K562 (cell line): ENCODE measurements around the gene LMF2. TPM values are rescaled to one million over a fixed set of nuclear protein-coding genes. Genes with fewer than 3 reads are reported as not detected.

ENCODE experiments used
- ATAC-seq: fragments of 200-7000 bp; cut with Tn5 transposase; 3 replicates; pipeline ENCODE4 v1.9.1; 2020; ENCODE audit warnings: moderate library complexity
- BruUV-seq: library from RNA; stranded (reverse); fragments of 400-500 nt; replicated peaks from 2 replicates; lab custom pipeline; 2021; lab: Mats Ljungman, UMichigan
- CTCF ChIA-PET: fragments of 300-600 bp; formaldehyde crosslinking; extraction: SDS; loops from one replicate; lab custom pipeline; 2021; ENCODE audit warnings: low intra/inter-chr PET ratio; lab: Yijun Ruan, JAX
- POLR2A ChIA-PET: fragments of 300-600, 350-650 bp; sonication (Branson Sonifier 250); formaldehyde crosslinking; extraction: SDS; loops from one replicate; lab custom pipeline; 2021; ENCODE audit warnings: antibody characterized with exemption, inconsistent platforms; lab: Yijun Ruan, JAX
- DNase-seq, 4 experiments: peaks; one replicate each; pipeline versions ENCODE4 v3.0.0 to v3.0.0-alpha.2; 2011 to 2018; ENCODE audit warnings: low spot score in 3 of 4, mixed read lengths in 3 of 4; ENCODE audit errors: extremely low read depth in 1 of 4
- FAIRE-seq: peaks from 2 replicates; lab custom pipeline; 2011; peaks lifted over from hg19 to GRCh38; lab: Jason Lieb, UNC
- H2AFZ ChIP-seq: 2 replicates; pipeline ENCODE4 v1.6.0; 2011; ENCODE audit warnings: low read depth, low read length, control low read depth, inconsistent platforms
- H3K27ac ChIP-seq: fragments of 200-600 bp; 3 replicates; pipeline ENCODE4 v1.8.0; 2011; ENCODE audit warnings: low read depth, mild to moderate bottlenecking, control low read depth, inconsistent platforms, low read length, moderate library complexity, mixed read lengths; ENCODE audit errors: extremely low read depth
- H3K27me3 ChIP-seq, 2 experiments: fragments of 300-600 bp in 1 of 2; 2 replicates in 1 of 2; 3 replicates in 1 of 2; pipeline versions ENCODE4 v1.6.0 to v1.8.0; 2011; ENCODE audit warnings: inconsistent platforms in 2 of 2, low read length in 2 of 2, mild to moderate bottlenecking in 1 of 2, mixed read lengths in 1 of 2, moderate library complexity in 1 of 2; ENCODE audit not compliant: control insufficient read depth in 2 of 2, insufficient read depth in 2 of 2
- H3K36me3 ChIP-seq: fragments of 300-600 bp; 3 replicates; pipeline ENCODE4 v1.8.0; 2011; ENCODE audit warnings: mild to moderate bottlenecking, low read length, inconsistent platforms; ENCODE audit not compliant: control insufficient read depth, insufficient read depth
- H3K4me1 ChIP-seq, 2 experiments: fragments of 200-600 bp in 1 of 2; replicated peaks in 1 of 2; 2 replicates in 1 of 2; 3 replicates in 1 of 2; pipeline versions ENCODE4 v1.5.1 to v1.8.0; 2011; ENCODE audit warnings: inconsistent platforms in 2 of 2, low read length in 2 of 2, mild to moderate bottlenecking in 1 of 2, mixed read lengths in 1 of 2, moderate library complexity in 1 of 2; ENCODE audit not compliant: control insufficient read depth in 2 of 2, insufficient read depth in 2 of 2
- H3K4me2 ChIP-seq: 2 replicates; pipeline ENCODE4 v1.6.1; 2011; ENCODE audit warnings: low read length, control low read depth, inconsistent platforms, mixed read lengths; ENCODE audit not compliant: insufficient read depth
- H3K4me3 ChIP-seq: fragments of 200-600 bp; sonication (generic), shearing (Covaris generic); 2 replicates; pipeline ENCODE4 v1.5.1; 2016; ENCODE audit warnings: control low read depth, inconsistent platforms
- H3K79me2 ChIP-seq: fragments of 200-600 bp; 3 replicates; pipeline ENCODE4 v1.8.0; 2011; ENCODE audit warnings: low read length, inconsistent platforms; ENCODE audit not compliant: control insufficient read depth, insufficient read depth
- H3K9ac ChIP-seq, 2 experiments: 2 replicates each; pipeline versions ENCODE4 v1.6.0 to v1.6.1; 2011; ENCODE audit warnings: low read depth in 2 of 2, low read length in 2 of 2, control low read depth in 1 of 2, inconsistent platforms in 1 of 2, mild to moderate bottlenecking in 1 of 2, mixed read lengths in 1 of 2; ENCODE audit not compliant: insufficient read depth in 1 of 2
- H3K9me1 ChIP-seq: one replicate; pipeline ENCODE4 v1.6.0; 2011; ENCODE audit warnings: inconsistent platforms, mild to moderate bottlenecking, low read length, moderate library complexity; ENCODE audit not compliant: control insufficient read depth, insufficient read depth
- H3K9me3 ChIP-seq: replicated peaks from 2 replicates; pipeline ENCODE4 v1.5.1; 2011; ENCODE audit warnings: low read depth, low read length, inconsistent platforms; ENCODE audit not compliant: control insufficient read depth, insufficient read depth
- H4K20me1 ChIP-seq: replicated peaks from 2 replicates; pipeline ENCODE4 v1.6.1; 2011; ENCODE audit warnings: low read length, inconsistent platforms, mixed read lengths; ENCODE audit not compliant: control insufficient read depth, insufficient read depth
- ELF4 ChIP-seq: fragments of 450-650 bp; formaldehyde crosslinking; IDR thresholded peaks from 2 replicates; pipeline ENCODE4 v1.4.0; 2022; ENCODE audit warnings: missing genetic modification characterization
- GABPB2 ChIP-seq: fragments of 250-450 bp; sonication (Bioruptor Pico); conservative IDR thresholded peaks from 2 replicates; pipeline ENCODE4 v1.5.1; 2021; ENCODE audit warnings: mild to moderate bottlenecking
- HOMEZ ChIP-seq: fragments of 250-450 bp; sonication (Bioruptor Pico); IDR thresholded peaks from 2 replicates; pipeline ENCODE4 v1.4.0; 2020; ENCODE audit warnings: mild to moderate bottlenecking, moderate library complexity
- MLLT1 ChIP-seq, 2 experiments: fragments of 450-650 bp; IDR thresholded peaks; 2 replicates each; pipeline ENCODE4 v1.6.1; 2016
- NEUROD1 ChIP-seq: fragments of 150-350 bp; IDR thresholded peaks from 2 replicates; pipeline ENCODE4 v1.6.1; 2014; ENCODE audit warnings: borderline replicate concordance, low read length, low read depth; ENCODE audit not compliant: partially characterized antibody
- NR2C1 ChIP-seq, 2 experiments: fragments of 450-650 bp; IDR thresholded peaks; 2 replicates each; pipeline ENCODE4 v1.6.1; 2017; ENCODE audit warnings: mild to moderate bottlenecking in 2 of 2, antibody characterized with exemption in 1 of 2, inconsistent platforms in 1 of 2, missing compliant biosample characterization in 1 of 2, missing genetic modification characterization in 1 of 2
- SMARCA5 ChIP-seq: fragments of 450-650 bp; IDR thresholded peaks from 2 replicates; pipeline ENCODE4 v1.6.1; 2016
- XRCC4 ChIP-seq: IDR thresholded peaks from one replicate; pipeline ENCODE4 v1.6.1; 2011; ENCODE audit not compliant: insufficient read depth, insufficient read length; ENCODE audit errors: extremely low read depth
- ZBTB12 ChIP-seq: fragments of 250-450 bp; sonication (Bioruptor Pico); IDR thresholded peaks from 2 replicates; pipeline ENCODE4 v1.4.0; 2020
- ZNF140 ChIP-seq: fragments of 250-450 bp; sonication (Bioruptor Pico); IDR thresholded peaks from 2 replicates; pipeline ENCODE4 v1.8.0; 2021; ENCODE audit warnings: moderate library complexity, mild to moderate bottlenecking, inconsistent platforms
- ZNF184 ChIP-seq: sonication (generic); formaldehyde crosslinking; IDR thresholded peaks from 2 replicates; pipeline ENCODE4 v1.5.0; 2020; ENCODE audit warnings: missing genetic modification reagents
- WGBS: fragments of 100-300 bp; shearing (Covaris generic); methylation state at CpG from one replicate; pipeline ENCODE4 v1.1.6; 2016; ENCODE audit warnings: low coverage, mixed read lengths; ENCODE audit not compliant: insufficient coverage; ENCODE audit errors: missing lambda C conversion rate; 5-methylcytosine and 5-hydroxymethylcytosine counted together
- in situ Hi-C: fragments of 300-500 bp; cut with MboI; formaldehyde crosslinking; loops from 4 replicates; pipeline ENCODE4 v1.15.0; 2018; ENCODE audit warnings: inconsistent platforms, mixed read lengths
- intact Hi-C: fragments of 100-400 bp; cut with micrococcal nuclease; formaldehyde crosslinking; loops from 2 replicates; pipeline ENCODE4 v1.14.2; 2022
- polyA plus RNA-seq, 8 experiments: library from polyadenylated mRNA; depleted of rRNA in 4 of 8; stranded (reverse) in 5 of 8; unstranded in 3 of 8; fragments of >200 nt; fragmentation: Nextera tagmentation in 2 of 8; fragmentation: Illumina TruSeq in 1 of 8; extraction: Ambion mirVana in 2 of 8; extraction: Trizol in 1 of 8; gene quantifications; 2 replicates each; pipeline versions ENCODE4 v1.2.1 to v1.2.3, GENCODE V29; 2011 to 2014; ENCODE audit warnings: inconsistent platforms in 1 of 8, missing spikeins in 1 of 8
- total RNA-seq, 7 experiments: library from RNA; depleted of rRNA in 6 of 7; stranded (reverse); fragments of >200 nt in 6 of 7; fragmentation: Illumina TruSeq in 2 of 7; extraction: Trizol in 2 of 7; gene quantifications; 2 replicates each; pipeline versions ENCODE4 v1.2.1 to v1.2.3, GENCODE V29; 2011 to 2021; ENCODE audit warnings: low replicate concordance in 1 of 7

LMF2 gene
- total and polyA plus RNA-seq, 9 of the 15 experiments (the other 6 are each of a cell fraction or from before 2014, with no cell fraction given): 0.08 to 37.1 (median 7.6) TPM

GRCh38 chr22:50467773-50468440 lies 39.6 kb downstream of the LMF2 start:
- no peak for TF ChIP-seq NR2C1 (IDR thresholded peaks at IDR 0.05)
- TF ChIP-seq NR2C1 (tag; IDR thresholded peaks at IDR 0.05): no peak
- ChIA-PET POLR2A (interaction anchor here (0.9 to 1.0 kb wide), 2 partner anchors 16 to 18 kb away, joined by 3 read pairs; no protein-coding TSS in a partner anchor), CTCF (no interaction called here)
- no TSS peak for BruUV-seq
- Histone ChIP-seq H2AFZ (no peak overlapping the region), H3K9me1 (peaks cover 8% of the 10 kb centered on the region), H3K79me2 (peaks cover 43% of the 10 kb centered on the region), H3K27me3 (no peaks in the 10 kb centered on the region), H3K27ac (no peak overlapping the region), H3K4me1 (peaks cover 16 to 27% of the 10 kb centered on the region in 2 experiments), H3K4me2 (no peak overlapping the region), H4K20me1 (peaks cover 25% of the 10 kb centered on the region), H3K36me3 (peaks cover 33% of the 10 kb centered on the region; the same call in 1 of the 3 replicates), H3K9ac (no peak overlapping the region), H3K4me3 (no peak overlapping the region), H3K9me3 (no peaks in the 10 kb centered on the region)
- intact Hi-C loops: no loop called here
- in situ Hi-C loops: no loop called here
- WGBS: 90% methylated on average over 7 of the region's 22 CpGs
- DNase-seq: no peak
- FAIRE-seq: no peak
- ATAC-seq: no peak

GRCh38 chr22:50467341-50467740 lies 40.2 kb downstream of the LMF2 start:
- no peak for FAIRE-seq
- intact Hi-C loops (no loop called here), in situ Hi-C loops (no loop called here)
- Histone ChIP-seq H2AFZ (no peak overlapping the region), H3K9me3 (no peaks in the 10 kb centered on the region), H4K20me1 (peaks cover 20% of the 10 kb centered on the region), H3K27ac (no peak overlapping the region), H3K36me3 (peaks cover 33% of the 10 kb centered on the region; the same call in 1 of the 3 replicates), H3K4me1 (peaks cover 16 to 25% of the 10 kb centered on the region in 2 experiments), H3K79me2 (peaks cover 37% of the 10 kb centered on the region), H3K4me2 (no peak overlapping the region), H3K4me3 (no peak overlapping the region), H3K9ac (no peak overlapping the region), H3K27me3 (no peaks in the 10 kb centered on the region), H3K9me1 (peaks cover 4% of the 10 kb centered on the region)
- POLR2A ChIA-PET: interaction anchor here (0.9 to 1.0 kb wide), 2 partner anchors 16 to 17 kb away, joined by 3 read pairs; no protein-coding TSS in a partner anchor
- DNase-seq: no peak
- ATAC-seq: no peak
- CTCF ChIA-PET: no interaction called here
- 88% methylated on average over 8 of the region's 24 CpGs for WGBS
- no TSS peak for BruUV-seq
- TF ChIP-seq ZBTB12 (CRISPR knock-in tag) (no peak), ZNF140 (CRISPR knock-in tag) (no peak), ZNF184 (CRISPR knock-in tag) (no peak), HOMEZ (CRISPR knock-in tag) (no peak), ELF4 (CRISPR knock-in tag) (no peak), SMARCA5 (no peak), XRCC4 (no peak), NEUROD1 (no peak), GABPB2 (no peak), MLLT1 (IDR thresholded peaks at IDR 0.05) (no peak)
